ENCODE measurements around the gene TNS3. TPM values are rescaled to one million over a fixed set of nuclear protein-coding genes. Genes with fewer than 3 reads are reported as not detected.

Gene TNS3
- total and polyA plus RNA-seq, 2 donors (not counting 1 experiment from before 2014, with no cell fraction given) = 11.4 to 77.5 TPM

- Histone ChIP-seq H3K4me2 (replicated peaks; ENCODE audit: low read depth, low read length, poor library complexity, severe bottlenecking) (no peak overlapping the region), H4K20me1 (ENCODE audit: control insufficient read depth, insufficient read depth, low read length, poor library complexity, severe bottlenecking) (no peaks in the 10 kb centered on the region), H2AFZ (ENCODE audit: insufficient read depth, low read depth, low read length, poor library complexity, severe bottlenecking) (no peak overlapping the region), H3K4me3 (ENCODE audit: control extremely low read depth in 1 of 5, extremely low read depth in 1 of 5, insufficient read depth in 1 of 5, low read depth in 2 of 5, low read length in 4 of 5) (no peak overlapping the region), H3K9ac (ENCODE audit: low read length) (no peak overlapping the region), H3K9me3 (ENCODE audit: control extremely low read depth in 1 of 3, control insufficient read depth in 2 of 3, insufficient read depth in 1 of 3, low read length in 2 of 3) (no peaks in the 10 kb centered on the region), H3K27ac (ENCODE audit: low read length in 2 of 2) (no peak overlapping the region), H3K79me2 (ENCODE audit: control insufficient read depth, insufficient read depth, low read length) (no peaks in the 10 kb centered on the region), H3K27me3 (replicated peaks in 1 of 4; ENCODE audit: control extremely low read depth in 1 of 4, control insufficient read depth in 3 of 4, insufficient read depth in 4 of 4, low read length in 3 of 4) (no peaks in the 10 kb centered on the region), H3K4me1 (ENCODE audit: control insufficient read depth in 2 of 2, insufficient read depth in 2 of 2, low read length in 2 of 2) (no peaks in the 10 kb centered on the region), H3K36me3 (replicated peaks in 1 of 2; ENCODE audit: control extremely low read depth in 1 of 2, control insufficient read depth in 1 of 2, extremely low read depth in 1 of 2, insufficient read depth in 2 of 2, low read length in 1 of 2) (peaks cover 0 to 9% of the 10 kb centered on the region in 2 experiments)
- no peak for ATAC-seq (ENCODE audit: low read depth)
- no peaks in the 10 kb centered on the region for H3K9me3 Mint-ChIP-seq (ENCODE audit: insufficient read depth)
- 98% methylated on average over 6 of the region's 6 CpGs for WGBS (ENCODE audit: insufficient coverage)
- no peak overlapping the region for H3K27ac Mint-ChIP-seq
- H3K27me3 Mint-ChIP-seq = no peaks in the 10 kb centered on the region
- H3K4me3 Mint-ChIP-seq = no peak overlapping the region
- H3K4me1 Mint-ChIP-seq = no peaks in the 10 kb centered on the region
- ChIA-PET CTCF (no interaction called here), POLR2A (no interaction called here)
- intact Hi-C loops (cut with micrococcal nuclease) = no loop called here
- DNase-seq = no peak
- no peak for TF ChIP-seq EZH2 (IDR thresholded peaks at IDR 0.05; ENCODE audit: borderline replicate concordance, insufficient read depth, low read depth, low read length, poor library complexity, severe bottlenecking)
- no peak for TF ChIP-seq CTCF (IDR thresholded peaks at IDR 0.05)
Observed at GRCh38 chr7:47331179-47331565, 250.7 kb downstream of the TNS3 start.

- H3K4me1 ChIP-seq (ENCODE audit: control insufficient read depth in 2 of 2, insufficient read depth in 2 of 2, low read length in 2 of 2) = no peaks in the 10 kb centered on the region
- no peak overlapping the region for H3K4me3 Mint-ChIP-seq
- no peak overlapping the region for H3K9ac ChIP-seq (ENCODE audit: low read length)
- no peaks in the 10 kb centered on the region for H3K9me3 ChIP-seq (ENCODE audit: control extremely low read depth in 1 of 3, control insufficient read depth in 2 of 3, insufficient read depth in 1 of 3, low read length in 2 of 3)
- ATAC-seq (ENCODE audit: low read depth) (no peak), DNase-seq (no peak)
- no peak overlapping the region for H3K4me3 ChIP-seq (ENCODE audit: control extremely low read depth in 1 of 5, extremely low read depth in 1 of 5, insufficient read depth in 1 of 5, low read depth in 2 of 5, low read length in 4 of 5)
- no peaks in the 10 kb centered on the region for H3K9me3 Mint-ChIP-seq (ENCODE audit: insufficient read depth)
- H3K4me2 ChIP-seq (replicated peaks; ENCODE audit: low read depth, low read length, poor library complexity, severe bottlenecking) = no peak overlapping the region
- H3K27ac Mint-ChIP-seq = no peak overlapping the region
- H3K27me3 Mint-ChIP-seq = no peaks in the 10 kb centered on the region
- WGBS (ENCODE audit: insufficient coverage) = 99% methylated on average over 12 of the region's 16 CpGs
- no peak overlapping the region for H2AFZ ChIP-seq (ENCODE audit: insufficient read depth, low read depth, low read length, poor library complexity, severe bottlenecking)
- H4K20me1 ChIP-seq (ENCODE audit: control insufficient read depth, insufficient read depth, low read length, poor library complexity, severe bottlenecking) = no peaks in the 10 kb centered on the region
- CTCF ChIA-PET = no interaction called here
- H3K79me2 ChIP-seq (ENCODE audit: control insufficient read depth, insufficient read depth, low read length) = no peaks in the 10 kb centered on the region
- no peak overlapping the region for H3K27ac ChIP-seq (ENCODE audit: low read length in 2 of 2)
- no peaks in the 10 kb centered on the region for H3K4me1 Mint-ChIP-seq
- TF ChIP-seq EZH2 (IDR thresholded peaks at IDR 0.05; ENCODE audit: borderline replicate concordance, insufficient read depth, low read depth, low read length, poor library complexity, severe bottlenecking) (no peak), CTCF (IDR thresholded peaks at IDR 0.05) (no peak)
- POLR2A ChIA-PET = no interaction called here
- H3K27me3 ChIP-seq (replicated peaks in 1 of 4; ENCODE audit: control extremely low read depth in 1 of 4, control insufficient read depth in 3 of 4, insufficient read depth in 4 of 4, low read length in 3 of 4) = no peaks in the 10 kb centered on the region
- intact Hi-C loops (cut with micrococcal nuclease) = no loop called here
- H3K36me3 ChIP-seq (replicated peaks in 1 of 2; ENCODE audit: control extremely low read depth in 1 of 2, control insufficient read depth in 1 of 2, extremely low read depth in 1 of 2, insufficient read depth in 2 of 2, low read length in 1 of 2) = peaks cover 0 to 6% of the 10 kb centered on the region in 2 experiments
Observed at GRCh38 chr7:47330561-47331178, 251.2 kb downstream of the TNS3 start.

Measured in B cell (primary cell).